Hematopoietic multipotent progenitor cell treated with erythropoietin and hydrocortisone succinate and interleukin-3 and kit ligand, for 6 days (in vitro differentiated cells): Measurements from ENCODE around the gene NFIX.
A peak's percentile ranks its signal among the peaks of the same experiment; 100 is the strongest.

Experiments
- DNase-seq: peaks from one replicate; pipeline ENCODE4 v3.0.0-alpha.2; 2015

NFIX gene

DNA sequence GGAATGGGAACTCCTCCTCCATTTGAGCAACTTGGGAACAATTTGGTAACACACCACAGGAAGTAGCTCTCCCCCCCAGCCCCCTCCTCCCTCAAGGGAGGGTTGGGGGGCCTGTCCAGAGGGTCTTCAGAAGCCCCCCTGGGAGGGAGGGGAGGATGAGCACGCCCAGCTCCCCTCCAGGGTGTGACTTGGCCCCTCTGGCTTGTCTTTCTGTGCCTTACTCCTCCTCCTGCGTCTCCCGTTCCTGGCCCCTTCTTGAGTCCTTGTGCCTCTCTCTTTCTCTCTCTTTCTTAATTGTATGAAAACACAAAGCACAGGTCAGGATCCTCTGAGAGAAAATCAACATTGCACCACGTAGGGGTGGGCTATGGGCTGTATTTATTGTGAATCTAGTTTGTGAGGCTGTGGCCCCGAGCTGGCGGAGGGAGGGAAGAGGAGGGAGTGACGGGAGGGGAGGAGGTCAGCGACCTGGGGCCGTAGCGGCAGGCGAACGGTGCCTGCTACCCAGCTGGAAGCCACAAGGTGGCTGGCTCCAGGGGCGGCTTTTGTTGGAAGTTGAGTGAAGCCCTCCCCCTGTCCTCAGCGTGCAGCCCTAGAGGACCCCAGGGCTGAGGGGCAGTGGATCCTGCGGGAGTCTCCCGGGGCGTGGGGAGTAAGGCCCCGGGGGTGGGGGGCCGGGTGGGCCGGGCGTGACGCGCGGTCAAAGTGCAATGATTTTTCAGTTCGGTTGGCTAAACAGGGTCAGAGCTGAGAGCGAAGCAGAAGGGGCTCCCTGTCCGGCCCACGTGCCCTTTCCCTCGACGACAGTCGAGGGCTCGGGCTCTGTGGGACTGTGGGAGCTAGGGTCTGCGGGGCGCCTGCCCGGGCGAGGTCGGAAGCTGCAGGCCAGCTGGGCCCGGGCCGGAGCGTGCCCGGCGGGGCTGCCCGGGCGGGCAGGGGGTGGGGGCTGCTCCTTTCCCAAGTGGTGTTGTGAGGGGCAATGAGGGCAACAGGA, 101.0 kb downstream of the NFIX start:
- peak; percentile 87 for DNase-seq

DNA sequence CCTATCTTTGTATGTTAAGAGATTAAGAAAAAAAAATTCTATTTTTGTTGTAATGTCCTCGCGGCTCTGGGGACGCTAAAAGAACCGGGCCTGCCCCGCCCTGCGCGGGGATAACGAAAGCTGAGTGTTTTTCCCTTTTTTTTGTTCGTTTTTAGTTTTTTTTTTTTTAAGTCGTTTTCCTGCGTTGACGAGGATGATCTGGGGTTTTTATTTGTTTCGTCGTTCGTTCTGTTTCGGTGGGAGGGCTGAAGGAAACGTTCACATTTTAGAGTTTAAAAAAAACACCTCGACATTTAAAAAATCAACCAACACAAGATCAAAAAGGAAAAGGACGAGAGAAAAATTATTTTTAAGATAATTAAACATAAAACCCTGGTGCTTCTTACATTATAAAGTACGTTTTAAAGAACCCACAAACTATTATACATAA, 101.8 kb downstream of the NFIX start:
- peak; percentile 76 for DNase-seq

DNA sequence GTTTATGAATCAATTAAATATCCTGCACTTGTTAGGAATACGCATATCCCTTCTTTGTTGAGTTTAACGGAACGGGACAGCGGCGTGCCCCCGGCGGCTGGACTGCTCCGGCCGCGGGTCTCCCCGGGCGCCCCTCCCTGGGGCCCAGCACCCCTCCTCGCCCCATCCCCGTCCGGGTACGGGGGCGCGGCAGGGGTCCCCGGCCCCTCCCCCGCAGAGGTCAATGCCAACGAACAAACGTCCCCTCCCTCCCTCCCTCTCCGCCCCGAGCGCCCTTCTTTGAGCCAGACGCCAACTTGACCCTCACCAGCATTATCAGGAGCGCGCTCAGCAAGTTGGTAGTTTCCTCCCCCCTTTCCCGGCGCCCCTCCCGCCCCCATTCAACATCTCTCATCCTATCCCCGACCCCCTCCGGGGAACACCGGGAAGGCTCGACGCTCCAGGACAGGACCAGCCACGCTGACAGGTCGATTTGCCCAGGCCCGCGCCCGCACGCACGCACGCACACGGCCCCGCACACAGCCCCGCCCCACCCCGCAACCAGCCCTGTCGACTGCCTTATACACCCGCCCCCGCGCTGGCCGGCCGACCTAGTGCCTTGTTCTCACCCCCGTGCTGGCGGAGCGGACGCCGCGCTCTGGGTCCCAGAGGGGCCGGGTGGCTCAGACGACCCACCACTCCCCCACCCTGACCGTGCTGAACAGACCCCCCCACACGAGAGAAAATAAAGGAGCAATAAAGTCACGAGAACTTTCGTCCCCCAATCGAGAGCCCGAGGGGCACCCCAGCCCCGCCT, 102.4 kb downstream of the NFIX start:
- DNase-seq, result peak; percentile 84

DNA sequence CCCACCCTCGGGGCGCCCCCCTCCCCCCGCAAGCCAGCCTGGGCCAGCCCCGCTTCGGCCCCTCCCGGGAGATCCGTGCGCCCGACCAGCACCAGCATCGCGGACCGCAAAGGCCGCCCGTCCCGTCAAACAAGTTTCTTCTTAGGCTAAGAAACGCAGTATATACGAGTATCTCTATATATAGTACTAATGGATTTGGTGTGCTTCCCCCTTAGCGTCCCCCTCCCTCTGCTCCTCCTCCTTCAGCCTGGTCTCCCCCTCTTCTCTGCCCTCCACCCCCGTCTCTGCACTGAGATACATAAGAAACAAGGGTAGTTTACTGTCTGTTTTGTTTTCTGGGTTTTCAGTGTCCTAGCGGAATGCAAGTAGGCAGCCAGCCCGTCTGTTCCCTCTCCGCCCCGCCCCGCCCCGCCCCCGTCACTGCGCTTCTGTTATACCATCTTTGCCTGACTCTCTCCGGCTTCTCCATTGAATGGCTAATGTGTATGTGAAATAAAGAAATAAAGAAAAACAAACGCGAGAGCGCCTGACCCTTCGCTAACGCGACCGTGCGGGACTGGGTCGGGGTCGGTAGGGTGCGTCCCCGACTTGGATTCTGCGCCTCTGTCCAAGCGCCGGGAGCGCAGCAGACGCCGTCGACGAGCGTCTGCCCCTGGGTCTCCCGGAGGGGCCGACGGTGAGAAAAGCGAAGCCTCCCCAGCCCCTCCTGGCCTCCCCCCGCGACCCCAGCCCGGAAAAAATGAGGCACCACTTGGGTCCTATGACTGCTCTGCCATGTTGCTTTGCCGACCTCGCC, 103.2 kb downstream of the NFIX start:
- peak; percentile 89 for DNase-seq

DNA sequence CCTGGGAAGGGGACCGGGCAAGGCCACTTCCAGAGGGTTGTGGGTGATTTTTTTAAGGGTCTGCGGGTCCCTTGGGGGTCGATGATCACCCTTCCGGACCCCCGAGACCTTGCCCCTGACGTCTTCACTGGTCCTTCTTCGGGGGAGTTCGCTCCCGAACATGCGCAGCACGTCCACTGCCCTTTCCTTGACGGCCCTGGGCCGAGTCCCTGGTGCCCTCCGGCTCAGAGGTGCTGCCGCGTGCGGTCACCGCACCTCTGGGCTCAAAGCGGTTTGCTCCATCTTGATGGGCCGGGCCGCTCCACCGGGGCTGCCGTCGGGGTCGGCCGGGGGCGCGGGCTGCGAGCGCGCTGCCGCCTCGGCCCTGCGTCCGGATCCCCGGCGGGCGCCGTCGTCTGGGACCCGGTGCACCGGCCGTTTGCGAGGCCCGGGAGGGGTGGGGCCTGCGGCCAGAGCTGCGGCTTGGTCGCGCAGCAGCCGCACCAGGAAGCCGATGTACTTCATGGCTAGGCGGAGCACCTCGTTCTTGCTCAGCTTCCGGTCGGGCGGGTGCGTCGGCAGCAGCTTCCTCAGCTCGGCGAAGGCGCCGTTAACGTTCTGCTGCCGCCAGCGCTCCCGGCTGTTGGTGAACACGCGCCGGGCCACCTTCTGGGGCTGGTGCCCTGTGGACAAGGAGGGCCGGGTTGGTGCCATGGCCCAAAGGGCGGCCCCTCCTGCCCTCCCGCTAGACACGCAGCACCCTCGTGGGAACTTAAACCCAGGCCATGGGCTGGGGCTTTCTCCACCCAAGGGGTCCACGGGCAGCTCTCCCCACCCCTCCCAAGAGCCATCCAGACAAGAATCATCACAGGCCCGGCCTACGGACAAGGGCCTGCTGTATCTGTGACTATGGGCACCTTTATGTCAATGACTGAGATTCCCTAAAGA, 104.1 kb downstream of the NFIX start:
- peak; percentile 90 for DNase-seq

DNA sequence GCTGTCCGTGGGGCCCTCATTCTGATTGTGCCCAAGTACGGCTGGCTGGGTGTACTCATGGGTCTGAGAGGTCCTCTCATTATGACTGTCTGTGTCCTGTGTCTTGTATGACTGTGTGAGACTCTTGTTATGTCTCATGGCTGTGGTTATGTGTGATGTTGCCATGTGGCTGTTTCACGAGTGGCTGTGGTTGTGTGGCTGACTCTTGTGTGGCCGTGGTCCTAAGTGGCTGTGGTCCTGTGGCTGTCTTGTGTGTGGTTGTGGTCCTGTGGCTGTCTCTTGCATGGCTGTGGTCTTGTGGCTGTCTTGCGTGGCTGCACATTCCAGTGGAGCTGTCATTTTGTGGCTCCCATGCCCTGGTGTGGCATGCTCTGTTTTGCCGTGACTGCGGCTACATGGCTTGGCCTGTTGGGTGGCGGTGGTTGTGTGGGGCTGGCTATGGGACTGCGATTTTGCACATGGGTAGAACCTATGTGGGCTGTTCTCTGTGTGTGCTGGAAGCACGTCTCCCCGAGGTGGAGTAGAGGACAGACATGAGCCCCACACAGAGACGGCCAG, 104.8 kb downstream of the NFIX start:
- DNase-seq, result peak; percentile 62

DNA sequence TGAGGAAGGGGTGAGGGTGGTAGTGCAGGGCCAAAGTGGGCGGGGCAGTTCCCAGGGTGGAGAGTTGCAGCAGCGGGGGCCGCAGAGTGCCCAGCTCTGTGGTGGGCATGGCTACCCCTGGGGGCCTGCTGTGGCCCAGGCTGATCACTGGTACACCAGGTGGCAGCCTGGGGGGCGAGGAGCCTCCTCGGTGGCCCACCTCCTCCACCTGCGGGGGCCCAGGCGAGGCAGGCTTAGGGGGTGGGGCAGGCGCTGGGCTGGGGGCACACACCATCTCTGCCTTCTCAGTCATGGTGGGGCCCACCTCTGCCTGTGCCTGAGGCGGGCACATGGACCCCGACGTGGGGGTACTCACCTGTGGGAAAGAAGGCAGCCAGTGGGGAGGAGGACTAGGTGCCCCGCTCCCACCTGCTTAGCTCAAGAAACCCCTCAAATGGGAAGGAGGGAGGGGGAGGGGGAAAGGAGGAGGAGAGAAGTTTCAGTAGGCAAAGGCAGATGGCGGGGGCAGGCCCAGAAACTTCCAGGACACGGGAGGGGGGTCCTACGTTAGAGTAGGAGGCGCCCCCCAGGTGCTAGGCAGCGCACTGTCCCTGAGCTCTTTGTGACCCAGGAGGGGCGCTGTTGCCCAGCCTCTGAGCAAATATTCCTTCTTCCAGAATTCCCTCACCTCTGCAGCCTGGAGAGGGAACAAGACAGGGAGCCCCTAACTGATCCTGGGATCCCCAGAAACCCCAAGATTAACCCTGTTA, 105.7 kb downstream of the NFIX start:
- DNase-seq, result peak; percentile 80

DNA sequence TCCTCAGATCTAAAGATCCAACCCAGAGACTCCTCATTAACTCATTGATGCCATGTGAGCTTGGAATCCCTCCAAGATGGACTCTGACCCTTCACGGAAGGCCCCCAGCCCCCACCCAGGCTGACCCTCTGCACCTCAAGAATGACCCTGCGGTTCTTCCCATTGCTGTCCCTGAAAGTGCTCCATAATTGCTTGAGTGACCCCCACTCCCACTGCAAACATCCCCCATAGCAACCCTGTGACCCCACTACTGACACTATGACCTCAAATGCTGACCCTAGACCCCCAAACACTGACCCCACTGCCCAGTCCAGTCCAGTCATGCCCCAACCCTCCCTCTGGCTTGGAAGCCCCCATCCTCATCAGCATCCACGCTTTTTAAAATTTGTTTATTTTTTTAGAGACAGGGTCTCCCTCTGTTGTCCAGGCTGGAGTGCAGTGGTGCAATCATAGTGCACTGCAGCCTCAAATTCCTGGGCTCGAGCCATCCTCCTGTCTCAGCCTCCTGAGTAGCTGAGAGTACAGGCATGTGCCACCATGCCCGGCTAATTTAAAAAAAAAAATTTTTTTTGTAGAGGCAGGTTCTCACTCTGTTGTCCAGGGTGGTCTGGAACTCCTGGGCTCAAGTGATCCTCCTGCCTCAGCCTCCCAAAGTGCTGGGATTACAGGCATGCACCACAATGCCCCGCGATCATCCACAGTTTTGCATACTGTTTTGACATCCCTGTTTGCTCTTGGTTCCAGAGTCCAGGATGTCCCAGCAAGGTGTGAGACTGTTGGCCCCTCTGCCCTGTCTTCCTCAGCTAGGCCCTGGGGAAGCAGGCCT, 106.5 kb downstream of the NFIX start:
- no peak for DNase-seq

DNA sequence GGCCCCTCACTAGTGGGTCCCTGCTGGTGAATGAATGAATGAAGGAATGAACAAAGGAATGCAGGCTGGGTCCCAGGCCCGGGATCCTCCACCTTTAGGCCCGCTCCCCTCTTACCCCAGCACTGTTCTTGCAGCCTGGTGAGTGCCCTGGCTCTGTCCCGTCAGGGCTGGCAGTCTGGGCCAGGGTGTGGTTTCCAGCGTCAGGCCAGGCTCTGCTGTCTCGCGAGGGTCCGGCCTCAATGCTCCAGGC, 107.1 kb downstream of the NFIX start:
- DNase-seq, result no peak

DNA sequence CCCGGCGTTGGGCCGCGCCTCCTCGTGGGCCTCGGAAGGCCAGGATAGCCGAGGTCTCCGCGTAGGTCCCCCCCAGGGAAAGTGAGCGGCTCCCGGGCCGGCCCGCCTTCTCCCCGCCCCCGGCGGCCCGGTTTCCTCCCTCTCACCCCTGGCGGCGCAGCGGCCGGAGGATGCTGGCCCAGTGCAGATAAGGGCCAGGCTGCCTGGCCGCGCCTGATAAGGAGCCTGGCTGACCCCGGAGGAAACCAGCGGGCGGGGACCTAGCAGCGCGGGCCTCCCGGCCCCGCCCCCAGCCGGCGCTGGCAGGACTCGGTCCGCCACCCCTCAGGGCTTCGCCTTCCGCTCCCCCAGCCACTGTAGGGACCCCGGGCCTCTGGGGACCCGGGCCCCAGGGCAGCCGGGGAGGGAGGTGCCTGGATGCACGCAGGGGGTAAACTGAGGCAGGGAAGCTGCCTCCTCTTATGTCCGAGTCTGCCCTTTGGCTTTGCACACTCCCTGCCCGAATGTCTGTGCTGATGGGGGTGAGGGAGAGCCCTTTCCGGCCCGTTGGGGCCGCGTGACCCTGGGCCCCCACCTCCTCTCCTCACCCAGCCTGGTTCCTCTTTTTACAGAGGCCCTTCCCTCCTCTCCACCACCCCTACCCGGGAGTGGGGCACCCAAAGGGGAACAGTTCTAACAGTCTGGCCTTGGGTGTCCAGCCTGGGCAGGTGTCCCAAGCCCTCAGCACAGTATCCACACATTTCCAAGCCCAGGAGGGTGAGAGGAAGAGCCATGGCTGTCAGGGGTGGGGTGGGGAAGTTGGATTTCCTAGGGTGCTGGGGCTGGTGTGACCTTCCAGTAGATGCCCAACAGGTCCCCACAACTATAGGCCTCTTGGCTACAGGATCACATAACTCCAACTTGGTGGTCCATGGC, 107.6 kb downstream of the NFIX start, which contains the start of gene LYL1:
Gene LYL1 (minus strand): TSS at position 193 of the 915 bp plus-strand sequence. CDS start 1,687 bp downstream, outside the sequence.
- peak; percentile 98 for DNase-seq

DNA sequence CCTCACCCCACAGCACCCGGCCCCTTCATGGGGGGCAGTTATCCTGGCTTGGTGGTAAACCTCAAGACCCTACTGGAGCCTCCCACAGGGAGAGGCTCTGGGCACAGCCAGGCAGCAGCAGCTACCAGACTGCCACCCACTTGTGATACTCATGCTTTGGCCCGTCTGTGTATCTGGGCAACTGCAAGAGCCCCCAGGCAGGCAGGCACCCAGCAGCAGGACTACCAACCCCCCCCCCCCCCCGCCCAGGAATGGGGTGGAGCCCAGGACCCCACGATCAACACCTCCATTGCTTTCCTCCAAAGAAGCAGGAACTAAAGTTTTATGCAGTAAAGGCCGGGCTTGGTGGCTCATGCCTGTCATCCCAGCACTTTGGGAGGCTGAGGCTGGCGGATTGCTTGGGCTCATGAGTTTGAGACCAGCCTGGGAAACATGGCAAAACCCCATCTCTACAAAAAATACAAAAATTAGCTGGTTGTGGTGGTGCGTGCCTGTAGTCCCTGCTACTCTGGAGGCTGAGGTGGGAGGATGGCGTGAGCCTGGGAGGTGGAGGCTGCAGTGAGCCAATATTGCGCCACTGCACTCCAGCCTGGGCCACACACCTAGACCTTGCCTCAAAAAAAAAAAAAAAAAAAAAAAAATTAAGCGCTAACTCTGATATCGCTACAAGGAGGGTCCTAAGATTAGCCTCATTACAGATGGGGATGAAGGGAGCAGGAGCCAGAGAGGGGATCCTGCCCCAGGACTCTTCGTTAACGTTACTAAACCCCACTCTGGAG, 108.5 kb downstream of the NFIX start:
- peak; percentile 82 for DNase-seq

DNA sequence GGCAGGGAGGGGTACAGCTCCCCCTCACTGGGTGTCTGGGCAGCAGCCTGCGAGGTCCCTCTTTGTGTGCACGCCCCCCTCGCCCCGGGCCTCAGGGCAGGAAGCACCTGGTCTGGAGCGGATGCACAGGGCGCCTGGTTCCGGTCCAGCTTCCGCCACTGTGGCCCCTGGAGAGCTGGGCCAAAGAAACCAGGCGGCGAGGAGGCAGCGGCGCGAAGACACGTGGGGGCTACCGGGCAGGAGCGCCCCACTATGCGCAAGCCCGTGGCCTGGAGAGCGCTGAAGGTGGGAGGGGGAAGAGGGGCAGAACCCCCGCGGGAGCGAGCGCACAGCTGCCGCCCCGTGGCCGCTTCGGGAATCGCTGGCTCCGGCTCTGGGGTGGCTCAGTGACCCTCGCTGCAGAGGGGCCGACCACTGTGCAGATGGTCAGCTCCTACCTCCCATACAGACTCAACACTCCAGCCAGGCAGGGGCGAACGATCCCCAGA, 109.1 kb downstream of the NFIX start:
- DNase-seq, result peak; percentile 89

DNA sequence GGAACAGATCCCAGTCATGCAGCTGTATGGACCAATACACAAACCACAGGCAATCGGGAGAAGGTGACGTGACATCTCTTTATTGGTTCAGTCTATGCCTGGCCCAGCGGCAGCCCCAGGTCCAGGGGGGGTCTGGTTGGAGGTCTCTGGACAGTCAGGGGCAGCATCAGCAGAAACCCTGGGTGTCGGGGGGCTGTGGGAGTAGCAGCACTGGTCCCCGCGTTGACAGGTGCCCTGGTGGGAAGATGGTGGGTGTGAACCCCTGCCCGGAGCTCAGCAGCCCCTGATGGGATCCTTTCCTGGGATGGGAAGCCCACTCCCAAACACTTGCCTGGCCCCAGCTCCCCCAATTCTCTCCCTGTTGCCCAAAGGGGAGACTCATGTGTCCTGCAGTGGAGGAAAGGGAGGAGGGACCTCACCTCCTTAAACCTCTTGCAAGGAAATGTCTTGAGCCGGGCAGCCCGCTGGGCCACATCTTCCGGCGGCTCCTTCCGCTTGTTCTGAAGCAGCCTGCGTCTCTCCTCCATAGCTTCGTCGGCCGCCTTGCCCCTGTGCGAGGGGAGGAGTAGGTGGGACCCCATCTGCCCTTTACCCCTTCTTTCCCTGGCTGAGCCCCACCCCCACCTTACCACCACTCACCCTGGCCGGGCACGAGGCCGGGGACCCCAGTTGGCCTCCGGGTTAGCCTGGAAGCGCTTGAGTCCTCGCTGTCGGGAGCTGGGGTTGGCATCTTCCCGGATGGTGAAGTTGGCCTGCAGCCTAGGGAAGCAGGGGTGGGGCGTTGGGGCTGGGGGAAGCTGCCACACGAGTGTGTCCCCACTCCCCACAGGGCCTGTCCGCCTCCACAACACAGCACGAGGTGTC, 109.8 kb downstream of the NFIX start:
- peak; percentile 69 for DNase-seq

DNA sequence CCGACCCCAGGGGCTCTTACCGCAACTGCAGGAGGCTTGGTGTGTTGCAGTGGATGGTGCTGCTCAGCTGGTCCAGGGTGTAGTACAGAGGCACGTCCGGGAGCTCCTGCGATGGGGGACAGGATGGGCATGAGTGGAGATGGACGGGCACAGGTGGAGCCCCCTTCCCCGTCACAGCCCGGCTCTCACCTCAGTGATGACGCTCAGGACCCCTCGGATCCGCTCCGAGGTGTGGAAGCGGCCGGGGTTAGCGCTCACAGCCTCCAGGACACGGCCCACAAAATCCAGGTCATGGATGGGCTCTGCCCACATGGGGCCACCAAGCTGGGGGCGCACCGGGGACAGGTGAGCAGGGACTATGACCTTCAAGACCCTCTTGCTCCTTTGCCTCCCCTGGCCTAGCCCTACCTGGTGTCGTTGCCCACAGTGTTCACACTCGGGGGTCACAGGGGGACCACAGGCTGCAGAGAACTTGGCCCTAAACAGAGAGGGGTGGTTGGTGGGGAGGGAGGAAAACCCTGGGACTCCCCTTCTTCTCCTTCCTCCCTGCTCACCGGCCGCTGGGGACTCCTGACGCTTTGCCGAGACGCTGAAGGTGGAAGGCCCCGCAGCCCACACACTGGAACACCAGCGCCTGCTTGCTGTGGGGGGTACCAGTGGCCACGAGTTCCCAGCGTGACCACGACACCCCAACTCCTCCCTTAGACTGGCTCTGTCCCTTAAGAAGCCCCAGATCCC, 114.3 kb downstream of the NFIX start:
- DNase-seq, result no peak

DNA sequence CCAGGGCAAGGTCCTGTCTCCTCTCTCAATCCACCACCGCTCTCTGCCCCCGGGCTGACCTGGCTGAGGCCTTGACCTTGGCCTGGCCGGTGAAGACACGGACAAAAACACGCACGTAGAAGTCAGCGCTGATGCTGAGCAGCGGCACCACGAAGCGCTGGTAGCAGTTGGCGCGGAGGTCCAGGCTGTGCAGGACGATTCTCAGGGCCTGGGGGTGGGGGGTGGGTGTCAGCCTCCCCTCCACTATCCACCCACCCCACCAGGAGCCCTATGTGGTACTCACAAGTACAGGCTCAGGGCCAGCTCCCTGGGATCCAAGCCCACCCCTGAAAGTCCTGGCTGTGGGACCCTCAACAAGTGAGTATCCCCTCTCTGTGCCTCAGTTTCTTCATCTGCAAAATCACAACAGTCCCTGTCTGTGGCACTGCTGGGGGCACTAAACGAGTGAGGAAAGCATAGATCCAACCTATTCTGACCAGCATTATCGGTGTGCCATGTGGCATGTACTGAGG, 114.9 kb downstream of the NFIX start:
- no peak for DNase-seq

DNA sequence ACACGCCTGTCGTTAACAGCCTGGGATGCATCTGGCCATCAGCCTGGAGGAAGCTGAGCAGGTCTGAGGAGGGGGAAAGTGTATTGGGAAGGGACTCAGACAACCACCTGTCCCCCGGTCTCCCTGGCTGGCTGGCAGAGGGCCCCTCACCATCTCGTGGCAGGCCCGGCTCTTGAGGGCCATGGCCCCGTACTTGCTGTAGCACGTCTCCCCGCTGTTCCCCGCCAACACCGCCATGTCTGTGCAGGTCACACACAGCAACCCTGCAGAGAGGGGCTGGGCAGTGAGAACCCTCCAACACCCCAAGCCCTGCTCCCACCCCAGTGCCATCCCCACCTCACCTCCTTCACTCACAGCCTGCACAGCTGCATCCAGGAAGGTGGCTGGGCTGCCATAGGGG, 117.3 kb downstream of the NFIX start:
- no peak for DNase-seq
